ENCODE results near the gene PDE4D. TPM values are rescaled to one million over a fixed set of nuclear protein-coding genes. Genes with fewer than 3 reads are reported as not detected.

The PDE4D gene
- total RNA-seq, 1 experiment from 2014 or later = 3.3 TPM

DNA sequence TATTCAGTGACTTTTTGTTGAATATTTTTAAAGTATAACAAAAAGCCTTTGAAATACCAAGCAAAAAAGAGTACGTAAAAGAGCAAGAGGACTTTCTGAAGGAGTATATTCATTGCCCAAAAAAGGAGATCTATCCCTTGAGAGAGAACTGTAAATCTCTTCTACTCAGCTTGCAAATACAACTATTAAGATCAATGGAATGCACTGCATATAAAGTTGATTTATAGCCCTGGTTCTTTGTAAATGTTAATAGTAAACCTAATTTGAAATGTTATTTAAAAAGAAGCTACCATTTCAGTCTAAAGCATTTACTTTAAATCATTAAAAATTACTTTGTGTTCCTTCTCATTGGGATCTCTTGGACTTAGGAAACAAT, 168.1 kb downstream of the PDE4D start (continued):
- TF ChIP-seq, protein P1, sequence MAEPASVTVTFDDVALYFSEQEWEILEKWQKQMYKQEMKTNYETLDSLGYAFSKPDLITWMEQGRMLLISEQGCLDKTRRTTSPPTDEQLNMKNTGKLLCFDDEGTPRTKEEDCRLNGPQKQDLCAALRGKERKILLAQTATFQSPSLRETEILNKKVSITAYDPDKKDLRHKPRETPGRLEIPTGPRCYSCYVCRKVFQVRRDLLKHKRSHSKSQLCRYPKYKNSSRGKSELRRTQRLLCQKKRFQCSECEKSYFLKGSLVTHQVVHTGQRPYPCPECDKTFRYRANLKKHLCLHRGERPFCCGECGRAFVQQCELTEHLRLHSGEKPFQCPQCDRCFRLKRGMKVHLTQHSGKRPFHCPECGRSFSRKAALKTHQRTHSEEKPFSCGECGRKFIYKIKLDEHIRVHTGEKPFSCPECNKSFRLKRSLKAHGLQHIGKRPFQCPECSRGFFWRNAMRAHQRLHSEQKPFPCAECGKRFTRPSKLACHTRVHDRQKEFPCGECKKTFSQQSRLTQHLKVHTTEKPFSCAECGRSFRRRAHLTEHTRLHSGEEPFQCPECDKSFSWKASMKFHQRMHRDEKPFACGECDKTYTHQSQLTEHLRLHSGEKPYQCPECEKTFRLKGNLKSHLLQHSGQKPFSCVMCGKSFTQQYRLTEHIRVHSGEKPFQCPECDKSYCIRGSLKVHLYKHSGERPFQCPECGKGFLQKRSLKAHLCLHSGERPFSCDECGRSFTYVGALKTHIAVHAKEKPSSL (CRISPR knock-in tag; conservative IDR thresholded peaks at IDR 0.05) = no peak
- TF ChIP-seq SOX15 (CRISPR knock-in tag; IDR thresholded peaks at IDR 0.05) (no peak), ZNF396 (CRISPR knock-in tag; IDR thresholded peaks at IDR 0.05; ENCODE audit: borderline replicate concordance) (no peak)
- TF ChIP-seq, protein P2, sequence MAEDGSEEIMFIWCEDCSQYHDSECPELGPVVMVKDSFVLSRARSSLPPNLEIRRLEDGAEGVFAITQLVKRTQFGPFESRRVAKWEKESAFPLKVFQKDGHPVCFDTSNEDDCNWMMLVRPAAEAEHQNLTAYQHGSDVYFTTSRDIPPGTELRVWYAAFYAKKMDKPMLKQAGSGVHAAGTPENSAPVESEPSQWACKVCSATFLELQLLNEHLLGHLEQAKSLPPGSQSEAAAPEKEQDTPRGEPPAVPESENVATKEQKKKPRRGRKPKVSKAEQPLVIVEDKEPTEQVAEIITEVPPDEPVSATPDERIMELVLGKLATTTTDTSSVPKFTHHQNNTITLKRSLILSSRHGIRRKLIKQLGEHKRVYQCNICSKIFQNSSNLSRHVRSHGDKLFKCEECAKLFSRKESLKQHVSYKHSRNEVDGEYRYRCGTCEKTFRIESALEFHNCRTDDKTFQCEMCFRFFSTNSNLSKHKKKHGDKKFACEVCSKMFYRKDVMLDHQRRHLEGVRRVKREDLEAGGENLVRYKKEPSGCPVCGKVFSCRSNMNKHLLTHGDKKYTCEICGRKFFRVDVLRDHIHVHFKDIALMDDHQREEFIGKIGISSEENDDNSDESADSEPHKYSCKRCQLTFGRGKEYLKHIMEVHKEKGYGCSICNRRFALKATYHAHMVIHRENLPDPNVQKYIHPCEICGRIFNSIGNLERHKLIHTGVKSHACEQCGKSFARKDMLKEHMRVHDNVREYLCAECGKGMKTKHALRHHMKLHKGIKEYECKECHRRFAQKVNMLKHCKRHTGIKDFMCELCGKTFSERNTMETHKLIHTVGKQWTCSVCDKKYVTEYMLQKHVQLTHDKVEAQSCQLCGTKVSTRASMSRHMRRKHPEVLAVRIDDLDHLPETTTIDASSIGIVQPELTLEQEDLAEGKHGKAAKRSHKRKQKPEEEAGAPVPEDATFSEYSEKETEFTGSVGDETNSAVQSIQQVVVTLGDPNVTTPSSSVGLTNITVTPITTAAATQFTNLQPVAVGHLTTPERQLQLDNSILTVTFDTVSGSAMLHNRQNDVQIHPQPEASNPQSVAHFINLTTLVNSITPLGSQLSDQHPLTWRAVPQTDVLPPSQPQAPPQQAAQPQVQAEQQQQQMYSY (CRISPR knock-in tag; IDR thresholded peaks at IDR 0.05) = no peak

DNA sequence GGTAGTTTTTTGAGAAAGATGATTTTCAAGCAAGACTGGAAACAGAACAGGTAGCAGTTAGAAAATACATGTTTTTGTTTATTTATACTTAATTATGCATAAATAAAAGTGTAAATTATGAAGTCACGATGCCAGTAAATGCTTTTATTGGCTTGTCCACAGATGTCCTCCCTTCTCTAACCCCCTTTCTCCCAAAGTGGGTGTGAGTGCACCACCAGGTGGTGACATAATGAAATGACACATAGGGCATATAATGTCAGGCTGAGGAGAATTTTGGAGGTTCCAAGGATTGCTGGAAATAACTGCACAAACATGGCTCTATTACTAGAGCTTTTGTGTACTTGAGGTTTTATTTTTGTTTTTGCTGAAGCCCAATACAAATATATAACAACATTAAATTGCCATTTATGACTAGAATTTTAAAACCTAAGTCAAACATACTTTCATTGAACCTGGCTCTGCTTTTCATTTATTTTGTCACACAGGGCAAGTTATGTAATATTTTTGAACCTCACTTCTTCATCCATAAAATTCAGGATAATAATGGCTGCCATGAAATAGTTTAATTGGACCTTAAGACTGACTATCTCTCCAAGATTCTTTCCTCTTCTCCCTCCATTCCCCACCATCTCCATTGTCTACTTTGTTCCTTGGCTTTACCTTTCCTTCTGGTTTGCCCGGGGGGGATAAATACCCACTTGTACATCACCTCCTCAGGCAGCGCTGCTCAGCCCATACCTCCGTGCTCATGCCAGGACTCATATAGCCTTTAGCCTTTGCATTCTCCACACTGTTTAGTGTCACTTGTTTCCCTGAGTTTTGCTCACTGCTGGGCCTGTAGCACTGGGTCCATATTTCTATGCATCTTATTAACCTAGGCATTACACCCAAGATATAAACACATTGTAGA, 168.8 kb downstream of the PDE4D start:
- peak; percentile 93 for ATAC-seq
- Mint-ChIP-seq H3K4me1 (peaks cover 44% of the 10 kb centered on the region), H3K27me3 (ENCODE audit: low read depth) (no peaks in the 10 kb centered on the region), H3K4me3 (no peak overlapping the region), H3K27ac (no peak overlapping the region), H3K36me3 (peaks cover 4% of the 10 kb centered on the region; the same call in 1 of the 2 replicates), H3K9me3 (peaks cover 8% of the 10 kb centered on the region)
- DNase-seq (ENCODE audit: low spot score) = peak; percentile 66
- POLR2A ChIA-PET = no interaction called here
- TF ChIP-seq, protein P3, sequence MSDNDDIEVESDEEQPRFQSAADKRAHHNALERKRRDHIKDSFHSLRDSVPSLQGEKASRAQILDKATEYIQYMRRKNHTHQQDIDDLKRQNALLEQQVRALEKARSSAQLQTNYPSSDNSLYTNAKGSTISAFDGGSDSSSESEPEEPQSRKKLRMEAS (CRISPR knock-in tag; IDR thresholded peaks at IDR 0.05) = no peak
- TF ChIP-seq, protein P4, sequence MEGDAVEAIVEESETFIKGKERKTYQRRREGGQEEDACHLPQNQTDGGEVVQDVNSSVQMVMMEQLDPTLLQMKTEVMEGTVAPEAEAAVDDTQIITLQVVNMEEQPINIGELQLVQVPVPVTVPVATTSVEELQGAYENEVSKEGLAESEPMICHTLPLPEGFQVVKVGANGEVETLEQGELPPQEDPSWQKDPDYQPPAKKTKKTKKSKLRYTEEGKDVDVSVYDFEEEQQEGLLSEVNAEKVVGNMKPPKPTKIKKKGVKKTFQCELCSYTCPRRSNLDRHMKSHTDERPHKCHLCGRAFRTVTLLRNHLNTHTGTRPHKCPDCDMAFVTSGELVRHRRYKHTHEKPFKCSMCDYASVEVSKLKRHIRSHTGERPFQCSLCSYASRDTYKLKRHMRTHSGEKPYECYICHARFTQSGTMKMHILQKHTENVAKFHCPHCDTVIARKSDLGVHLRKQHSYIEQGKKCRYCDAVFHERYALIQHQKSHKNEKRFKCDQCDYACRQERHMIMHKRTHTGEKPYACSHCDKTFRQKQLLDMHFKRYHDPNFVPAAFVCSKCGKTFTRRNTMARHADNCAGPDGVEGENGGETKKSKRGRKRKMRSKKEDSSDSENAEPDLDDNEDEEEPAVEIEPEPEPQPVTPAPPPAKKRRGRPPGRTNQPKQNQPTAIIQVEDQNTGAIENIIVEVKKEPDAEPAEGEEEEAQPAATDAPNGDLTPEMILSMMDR (IDR thresholded peaks at IDR 0.05) = peak; percentile 74
- CTCF ChIA-PET = interaction anchor here (0.8 to 1.6 kb wide), 2 partner anchors 53 to 218 kb away, joined by 3 to 4 read pairs; no protein-coding TSS in a partner anchor

DNA sequence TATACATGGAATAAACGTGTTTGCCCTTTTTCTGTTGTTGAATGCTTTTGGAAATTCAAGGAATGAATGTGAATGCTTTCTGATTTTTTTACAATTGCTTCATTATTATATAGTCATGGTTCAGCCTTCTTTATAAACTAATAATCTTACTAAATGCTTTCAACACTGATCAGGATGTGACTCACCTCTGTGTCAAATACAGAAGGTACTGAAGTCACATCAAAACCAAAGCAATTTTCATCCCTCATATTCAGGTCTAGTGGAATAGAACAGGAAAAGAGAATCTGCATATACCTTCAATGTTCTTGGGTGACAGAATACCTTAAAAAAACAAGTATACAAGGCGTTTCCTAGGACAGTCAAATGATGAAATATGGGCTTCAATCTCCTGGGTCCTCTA, 170.7 kb downstream of the PDE4D start:
- ATAC-seq (no peak), DNase-seq (ENCODE audit: low spot score) (no peak)
- H3K27ac Mint-ChIP-seq = no peak overlapping the region
- H3K4me1 Mint-ChIP-seq = peaks cover 51% of the 10 kb centered on the region
- no peak overlapping the region for H3K4me3 Mint-ChIP-seq
- ChIA-PET CTCF (no interaction called here), POLR2A (no interaction called here)
- no peaks in the 10 kb centered on the region for H3K27me3 Mint-ChIP-seq (ENCODE audit: low read depth)
- peaks cover 4% of the 10 kb centered on the region; the same call in 1 of the 2 replicates for H3K36me3 Mint-ChIP-seq
- H3K9me3 Mint-ChIP-seq = peaks cover 10% of the 10 kb centered on the region
- TF ChIP-seq, protein P2 (CRISPR knock-in tag; IDR thresholded peaks at IDR 0.05) = no peak
- TF ChIP-seq ZNF219 (CRISPR knock-in tag; IDR thresholded peaks at IDR 0.05; ENCODE audit: borderline replicate concordance) = no peak
- TF ChIP-seq, protein P5, sequence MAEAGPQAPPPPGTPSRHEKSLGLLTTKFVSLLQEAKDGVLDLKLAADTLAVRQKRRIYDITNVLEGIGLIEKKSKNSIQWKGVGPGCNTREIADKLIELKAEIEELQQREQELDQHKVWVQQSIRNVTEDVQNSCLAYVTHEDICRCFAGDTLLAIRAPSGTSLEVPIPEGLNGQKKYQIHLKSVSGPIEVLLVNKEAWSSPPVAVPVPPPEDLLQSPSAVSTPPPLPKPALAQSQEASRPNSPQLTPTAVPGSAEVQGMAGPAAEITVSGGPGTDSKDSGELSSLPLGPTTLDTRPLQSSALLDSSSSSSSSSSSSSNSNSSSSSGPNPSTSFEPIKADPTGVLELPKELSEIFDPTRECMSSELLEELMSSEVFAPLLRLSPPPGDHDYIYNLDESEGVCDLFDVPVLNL (CRISPR knock-in tag; IDR thresholded peaks at IDR 0.05; ENCODE audit: borderline replicate concordance, low read depth) = no peak
- TF ChIP-seq NR3C1 (CRISPR knock-in tag; conservative IDR thresholded peaks at IDR 0.05; ENCODE audit: low read depth) = no peak
- TF ChIP-seq ZNF423 (CRISPR knock-in tag; IDR thresholded peaks at IDR 0.05) = no peak
- TF ChIP-seq, protein P3 (CRISPR knock-in tag; IDR thresholded peaks at IDR 0.05) = no peak
- TF ChIP-seq, protein P6, sequence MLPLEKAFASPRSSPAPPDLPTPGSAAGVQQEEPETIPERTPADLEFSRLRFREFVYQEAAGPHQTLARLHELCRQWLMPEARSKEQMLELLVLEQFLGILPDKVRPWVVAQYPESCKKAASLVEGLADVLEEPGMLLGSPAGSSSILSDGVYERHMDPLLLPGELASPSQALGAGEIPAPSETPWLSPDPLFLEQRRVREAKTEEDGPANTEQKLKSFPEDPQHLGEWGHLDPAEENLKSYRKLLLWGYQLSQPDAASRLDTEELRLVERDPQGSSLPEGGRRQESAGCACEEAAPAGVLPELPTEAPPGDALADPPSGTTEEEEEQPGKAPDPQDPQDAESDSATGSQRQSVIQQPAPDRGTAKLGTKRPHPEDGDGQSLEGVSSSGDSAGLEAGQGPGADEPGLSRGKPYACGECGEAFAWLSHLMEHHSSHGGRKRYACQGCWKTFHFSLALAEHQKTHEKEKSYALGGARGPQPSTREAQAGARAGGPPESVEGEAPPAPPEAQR (CRISPR knock-in tag; IDR thresholded peaks at IDR 0.05) = no peak
- no peak for TF ChIP-seq HMGA2 (CRISPR knock-in tag; IDR thresholded peaks at IDR 0.05)
- TF ChIP-seq JAZF1 (CRISPR knock-in tag; IDR thresholded peaks at IDR 0.05) = no peak
- TF ChIP-seq CBFB (CRISPR knock-in tag; IDR thresholded peaks at IDR 0.05; ENCODE audit: low read depth) = no peak
